Measurements from ENCODE around the gene SORCS2.

GRCh38 chr4:7411896-7412553 is 219.7 kb downstream of the SORCS2 start:
- TF ChIP-seq HDAC6 (IDR thresholded peaks at IDR 0.05; ENCODE audit: low read depth, low read length) (no peak), RBBP5 (IDR thresholded peaks at IDR 0.05; ENCODE audit: borderline replicate concordance, low read depth, low read length) (no peak), KDM5A (IDR thresholded peaks at IDR 0.05; ENCODE audit: low read length) (no peak), RFX5 (IDR thresholded peaks at IDR 0.05; ENCODE audit: borderline replicate concordance, low read depth, low read length) (no peak), MAFK (IDR thresholded peaks at IDR 0.05; ENCODE audit: low read depth, low read length) (no peak), EZH2 (IDR thresholded peaks at IDR 0.05; ENCODE audit: low read depth, low read length, severe bottlenecking) (no peak), CTCF (IDR thresholded peaks at IDR 0.05; ENCODE audit: control extremely low read depth in 1 of 3, insufficient read depth in 1 of 3, low read depth in 1 of 3, low read length in 3 of 3) (no peak), ATF2 (IDR thresholded peaks at IDR 0.05; ENCODE audit: low read length) (no peak), CREB1 (IDR thresholded peaks at IDR 0.05) (no peak), CEBPB (IDR thresholded peaks at IDR 0.05; ENCODE audit: low read depth, low read length) (no peak), USF2 (IDR thresholded peaks at IDR 0.05; ENCODE audit: low read length) (no peak), RAD21 (IDR thresholded peaks at IDR 0.05 in 1 of 2, conservative IDR thresholded peaks at IDR 0.05 in 1 of 2; ENCODE audit: low read depth in 2 of 2, low read length in 2 of 2) (no peak), SRF (IDR thresholded peaks at IDR 0.05; ENCODE audit: low read depth, low read length) (no peak), SIN3A (conservative IDR thresholded peaks at IDR 0.05 in 1 of 2, IDR thresholded peaks at IDR 0.05 in 1 of 2; ENCODE audit: low read depth in 1 of 2, low read length in 2 of 2) (no peak)
